ENCODE data around the gene MYO5C. TPM values are rescaled to one million over a fixed set of nuclear protein-coding genes. Genes with fewer than 3 reads are reported as not detected.
A peak's percentile ranks its signal among the peaks of the same experiment; 100 is the strongest.

The MYO5C gene
- total RNA-seq, 1 donor from 2014 or later, result 23.0 TPM

DNA sequence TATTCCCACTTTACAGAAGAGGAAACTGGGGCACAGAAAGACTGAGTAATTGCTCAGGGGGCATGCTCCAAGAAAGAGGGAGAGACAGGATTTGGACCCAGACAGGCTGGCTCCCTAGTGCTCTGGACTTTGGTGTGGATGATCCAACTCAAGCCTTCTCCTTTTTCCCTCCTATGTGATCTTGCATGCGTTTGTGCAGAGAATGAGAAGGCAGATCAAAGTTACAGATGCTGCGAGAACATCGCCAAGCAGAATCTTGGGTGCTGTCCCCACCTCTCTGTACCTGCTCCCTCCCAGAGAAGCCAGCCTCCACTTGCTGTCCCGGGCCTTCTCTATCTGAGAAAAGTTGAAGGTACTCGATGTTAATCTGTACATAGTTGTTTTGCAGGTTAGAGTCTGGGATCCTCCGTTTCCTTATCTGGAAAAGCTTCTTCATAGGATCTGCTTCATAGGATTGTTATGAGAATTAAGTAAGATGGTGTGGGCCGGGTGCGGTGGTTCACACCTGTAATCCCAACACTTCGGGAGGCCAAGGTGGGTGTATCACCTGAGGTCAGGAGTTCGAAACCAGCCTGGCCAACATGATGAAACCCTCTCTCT is 114.7 kb downstream of the MYO5C start:
- DNase-seq (ENCODE audit: low spot score in 2 of 2, unreplicated experiment in 2 of 2), result no peak
- Mint-ChIP-seq H3K4me1 (peaks cover 6% of the 10 kb centered on the region), H3K36me3 (no peaks in the 10 kb centered on the region), H3K27me3 (ENCODE audit: low read depth) (peaks cover 13% of the 10 kb centered on the region), H3K4me3 (peak overlapping the region; percentile 88), H3K27ac (no peak overlapping the region), H3K9me3 (no peaks in the 10 kb centered on the region)
- no peak for TF ChIP-seq CTCF (IDR thresholded peaks at IDR 0.05; ENCODE audit: unreplicated experiment)

GRCh38 chr15:52180196-52180835 is 115.3 kb downstream of the MYO5C start:
- Mint-ChIP-seq H3K4me3 (peak overlapping the region; percentile 88), H3K9me3 (no peaks in the 10 kb centered on the region), H3K36me3 (no peaks in the 10 kb centered on the region), H3K27me3 (ENCODE audit: low read depth) (peaks cover 13% of the 10 kb centered on the region), H3K27ac (peak overlapping the region; percentile 50), H3K4me1 (peaks cover 6% of the 10 kb centered on the region)
- no peak for DNase-seq (ENCODE audit: low spot score in 2 of 2, unreplicated experiment in 2 of 2)
- no peak for TF ChIP-seq CTCF (IDR thresholded peaks at IDR 0.05; ENCODE audit: unreplicated experiment)

DNA sequence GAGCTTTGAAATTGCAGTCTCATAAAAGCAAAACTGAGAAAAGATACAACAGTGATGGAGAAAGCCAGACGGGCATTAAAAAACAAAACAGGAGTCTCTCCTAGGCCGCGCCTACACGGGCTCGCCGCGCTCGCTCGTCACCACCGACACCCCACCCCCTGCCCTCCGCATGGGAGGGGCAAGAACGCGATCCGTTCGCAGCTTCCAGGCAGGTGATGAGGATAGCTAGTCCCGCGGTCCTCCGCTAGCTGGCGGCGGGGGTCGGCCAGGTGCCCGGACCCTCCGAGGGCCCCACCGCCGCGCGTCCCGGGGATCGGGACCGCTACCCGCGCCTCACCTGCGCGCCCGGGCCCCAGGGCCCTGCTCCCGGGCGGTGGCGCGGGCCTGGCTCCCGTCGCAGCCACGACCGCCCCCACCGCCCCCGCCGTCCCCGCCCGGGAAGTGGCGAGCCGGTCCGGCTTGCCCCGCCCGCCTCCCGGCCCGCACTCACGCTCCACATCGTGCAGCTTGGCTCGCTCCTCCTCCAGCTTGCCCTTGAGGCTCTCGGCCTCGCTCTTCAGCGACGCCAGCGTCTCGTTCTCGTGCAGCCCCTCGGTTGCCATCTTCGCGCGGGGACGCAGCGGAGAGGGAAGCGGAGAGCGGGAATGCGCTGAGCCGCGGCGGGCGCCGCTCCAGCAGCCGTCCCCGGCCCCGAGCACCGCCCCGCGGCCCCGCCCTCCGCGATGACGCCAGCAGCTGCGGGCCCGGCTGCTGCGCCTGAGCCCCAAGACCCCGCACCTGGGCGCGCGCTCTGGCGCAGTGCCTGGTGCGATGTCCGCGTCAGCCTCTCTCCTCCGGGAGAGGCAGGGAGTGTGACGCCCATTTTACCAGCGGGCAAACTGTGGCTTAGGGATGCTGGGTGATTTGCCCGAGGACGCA is 116.1 kb downstream of the MYO5C start:
- peak overlapping the region; percentile 88 for H3K4me3 Mint-ChIP-seq
- TF ChIP-seq CTCF (IDR thresholded peaks at IDR 0.05; ENCODE audit: unreplicated experiment), result no peak
- H3K36me3 Mint-ChIP-seq, result no peaks in the 10 kb centered on the region
- peak overlapping the region; percentile 90 for H3K27ac Mint-ChIP-seq
- DNase-seq (ENCODE audit: low spot score in 2 of 2, unreplicated experiment in 2 of 2), result peak; percentile 72 to 91
- H3K4me1 Mint-ChIP-seq, result peaks cover 4% of the 10 kb centered on the region
- peaks cover 13% of the 10 kb centered on the region for H3K27me3 Mint-ChIP-seq (ENCODE audit: low read depth)
- no peaks in the 10 kb centered on the region for H3K9me3 Mint-ChIP-seq

DNA sequence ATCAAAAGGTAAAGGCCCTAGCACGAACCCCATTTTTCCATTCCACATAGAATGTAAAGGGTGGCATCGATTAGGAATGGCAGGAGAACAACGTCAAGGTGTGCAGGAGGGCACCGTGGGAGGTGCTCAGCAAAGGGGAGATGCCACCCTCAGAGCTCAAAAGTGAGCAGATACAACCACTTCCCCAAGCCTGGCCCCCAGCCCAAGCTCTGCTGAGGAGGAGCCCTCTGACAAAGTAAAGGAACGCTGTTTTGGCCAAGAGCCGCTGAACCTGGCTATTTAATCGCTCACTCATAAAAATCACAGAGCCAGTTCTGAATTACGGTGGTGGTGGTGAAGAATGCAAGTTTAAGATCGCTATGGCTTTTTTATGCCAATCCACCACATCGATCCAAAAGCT is 116.8 kb downstream of the MYO5C start:
- TF ChIP-seq CTCF (IDR thresholded peaks at IDR 0.05; ENCODE audit: unreplicated experiment), result no peak
- no peak for DNase-seq (ENCODE audit: low spot score in 2 of 2, unreplicated experiment in 2 of 2)
- H3K27ac Mint-ChIP-seq, result peak overlapping the region; percentile 90
- H3K27me3 Mint-ChIP-seq (ENCODE audit: low read depth), result peaks cover 13% of the 10 kb centered on the region
- H3K9me3 Mint-ChIP-seq, result no peaks in the 10 kb centered on the region
- H3K4me1 Mint-ChIP-seq, result peaks cover 4% of the 10 kb centered on the region
- H3K4me3 Mint-ChIP-seq, result peak overlapping the region; percentile 84
- no peaks in the 10 kb centered on the region for H3K36me3 Mint-ChIP-seq

- Mint-ChIP-seq H3K9me3 (peaks cover 5% of the 10 kb centered on the region), H3K27me3 (ENCODE audit: low read depth) (no peaks in the 10 kb centered on the region), H3K4me1 (peaks cover 2% of the 10 kb centered on the region), H3K36me3 (peaks cover 4% of the 10 kb centered on the region), H3K27ac (no peak overlapping the region), H3K4me3 (no peak overlapping the region)
- DNase-seq (ENCODE audit: low spot score in 2 of 2, unreplicated experiment in 2 of 2), result no peak
- TF ChIP-seq CTCF (IDR thresholded peaks at IDR 0.05; ENCODE audit: unreplicated experiment), result no peak
These were observed 122.7 kb downstream of the MYO5C start for GRCh38 chr15:52172869-52173268.
